ENCODE results near the gene SHOC2. TPM values are rescaled to one million over a fixed set of nuclear protein-coding genes. Genes with fewer than 3 reads are reported as not detected.

SHOC2 gene
- polyA plus RNA-seq (2013, experiment 1 of 4), result 28.6 TPM
- 30.7 TPM for polyA plus RNA-seq (2013, experiment 2 of 4)
- polyA plus RNA-seq (2013, experiment 3 of 4), result 26.9 TPM
- 25.2 TPM for polyA plus RNA-seq (2013, experiment 4 of 4)

GRCh38 chr10:110919349-110919931 is at the start of gene SHOC2:
Gene SHOC2, plus strand, starts transcription at chr10:110919604. Its CDS starts 44,755 bp downstream, at chr10:110964359.
- no peaks in the 10 kb centered on the region for H3K36me3 ChIP-seq (ENCODE audit: control insufficient read depth, insufficient read depth, low read length)
- peaks cover 3% of the 10 kb centered on the region for H3K4me1 ChIP-seq (ENCODE audit: control insufficient read depth, insufficient read depth, low read length)
- no peaks in the 10 kb centered on the region for H3K9me3 ChIP-seq (ENCODE audit: control insufficient read depth, low read length)
- no peaks in the 10 kb centered on the region for H3K27me3 ChIP-seq (ENCODE audit: control insufficient read depth, insufficient read depth, low read length, poor library complexity, severe bottlenecking)
- H3K27ac ChIP-seq (ENCODE audit: insufficient read depth, low read depth, low read length, poor library complexity, severe bottlenecking), result peak within 1 kb of the TSS; percentile 98
- WGBS, 2 experiments, result 0% methylated on average over 49 of the region's 61 CpGs
- peak within 1 kb of the TSS; percentile 96 for H3K4me3 ChIP-seq (ENCODE audit: insufficient read depth, low read depth, low read length)

GRCh38 chr10:110870823-110871297 is 48.5 kb upstream of the SHOC2 start:
- Histone ChIP-seq H3K36me3 (ENCODE audit: control insufficient read depth, insufficient read depth, low read length) (no peaks in the 10 kb centered on the region), H3K27ac (ENCODE audit: insufficient read depth, low read depth, low read length, poor library complexity, severe bottlenecking) (peak overlapping the region; percentile 57), H3K4me1 (ENCODE audit: control insufficient read depth, insufficient read depth, low read length) (peaks cover 13% of the 10 kb centered on the region), H3K4me3 (ENCODE audit: insufficient read depth, low read depth, low read length) (no peak overlapping the region), H3K27me3 (ENCODE audit: control insufficient read depth, insufficient read depth, low read length, poor library complexity, severe bottlenecking) (no peaks in the 10 kb centered on the region), H3K9me3 (ENCODE audit: control insufficient read depth, low read length) (no peaks in the 10 kb centered on the region)
- 82 to 85% methylated on average over 13 of the region's 13 CpGs for WGBS, 2 experiments

- Histone ChIP-seq H3K36me3 (ENCODE audit: control insufficient read depth, insufficient read depth, low read length) (no peaks in the 10 kb centered on the region), H3K4me1 (ENCODE audit: control insufficient read depth, insufficient read depth, low read length) (peaks cover 10% of the 10 kb centered on the region), H3K27ac (ENCODE audit: insufficient read depth, low read depth, low read length, poor library complexity, severe bottlenecking) (peak within 1 kb of the TSS; percentile 96), H3K27me3 (ENCODE audit: control insufficient read depth, insufficient read depth, low read length, poor library complexity, severe bottlenecking) (no peaks in the 10 kb centered on the region), H3K9me3 (ENCODE audit: control insufficient read depth, low read length) (no peaks in the 10 kb centered on the region), H3K4me3 (ENCODE audit: insufficient read depth, low read depth, low read length) (peak within 1 kb of the TSS; percentile 65)
- 3% methylated on average over 47 of the region's 47 CpGs for WGBS, 2 experiments
Observed at GRCh38 chr10:110871298-110872084, 47.9 kb upstream of the SHOC2 start, which contains the start of gene PDCD4. Gene PDCD4, plus strand, starts transcription at chr10:110871928. Its CDS starts 4,100 bp downstream, at chr10:110876028.

- peak overlapping the region; percentile 96 for H3K27ac ChIP-seq (ENCODE audit: insufficient read depth, low read depth, low read length, poor library complexity, severe bottlenecking)
- no peaks in the 10 kb centered on the region for H3K36me3 ChIP-seq (ENCODE audit: control insufficient read depth, insufficient read depth, low read length)
- 0 to 1% methylated on average over 68 to 69 of the region's 70 CpGs for WGBS, 2 experiments
- H3K27me3 ChIP-seq (ENCODE audit: control insufficient read depth, insufficient read depth, low read length, poor library complexity, severe bottlenecking), result no peaks in the 10 kb centered on the region
- H3K9me3 ChIP-seq (ENCODE audit: control insufficient read depth, low read length), result no peaks in the 10 kb centered on the region
- peak overlapping the region; percentile 65 for H3K4me3 ChIP-seq (ENCODE audit: insufficient read depth, low read depth, low read length)
- H3K4me1 ChIP-seq (ENCODE audit: control insufficient read depth, insufficient read depth, low read length), result peaks cover 10% of the 10 kb centered on the region
Observed at GRCh38 chr10:110872145-110872983, 47.0 kb upstream of the SHOC2 start.

GRCh38 chr10:110872984-110873923 is 46.1 kb upstream of the SHOC2 start:
- Histone ChIP-seq H3K36me3 (ENCODE audit: control insufficient read depth, insufficient read depth, low read length) (no peaks in the 10 kb centered on the region), H3K27ac (ENCODE audit: insufficient read depth, low read depth, low read length, poor library complexity, severe bottlenecking) (peak overlapping the region; percentile 96), H3K4me3 (ENCODE audit: insufficient read depth, low read depth, low read length) (peak overlapping the region; percentile 65), H3K9me3 (ENCODE audit: control insufficient read depth, low read length) (no peaks in the 10 kb centered on the region), H3K4me1 (ENCODE audit: control insufficient read depth, insufficient read depth, low read length) (peaks cover 10% of the 10 kb centered on the region), H3K27me3 (ENCODE audit: control insufficient read depth, insufficient read depth, low read length, poor library complexity, severe bottlenecking) (no peaks in the 10 kb centered on the region)
- 45 to 46% methylated on average over 15 to 16 of the region's 16 CpGs for WGBS, 2 experiments

- 90% methylated on average over 1 of the region's 2 CpGs; no CpG with 5 or more reads in 1 of the 2 experiments for WGBS, 2 experiments
- no peaks in the 10 kb centered on the region for H3K27me3 ChIP-seq (ENCODE audit: control insufficient read depth, insufficient read depth, low read length, poor library complexity, severe bottlenecking)
- peaks cover 10% of the 10 kb centered on the region for H3K4me1 ChIP-seq (ENCODE audit: control insufficient read depth, insufficient read depth, low read length)
- no peak overlapping the region for H3K4me3 ChIP-seq (ENCODE audit: insufficient read depth, low read depth, low read length)
- H3K9me3 ChIP-seq (ENCODE audit: control insufficient read depth, low read length), result no peaks in the 10 kb centered on the region
- no peaks in the 10 kb centered on the region for H3K36me3 ChIP-seq (ENCODE audit: control insufficient read depth, insufficient read depth, low read length)
- no peak overlapping the region for H3K27ac ChIP-seq (ENCODE audit: insufficient read depth, low read depth, low read length, poor library complexity, severe bottlenecking)
Observed at GRCh38 chr10:110873951-110874350, 45.5 kb upstream of the SHOC2 start.

GRCh38 chr10:110876000-110876399 is 43.4 kb upstream of the SHOC2 start:
- WGBS, 2 experiments, result 85 to 89% methylated on average over 2 of the region's 2 CpGs
- Histone ChIP-seq H3K4me3 (ENCODE audit: insufficient read depth, low read depth, low read length) (no peak overlapping the region), H3K9me3 (ENCODE audit: control insufficient read depth, low read length) (no peaks in the 10 kb centered on the region), H3K4me1 (ENCODE audit: control insufficient read depth, insufficient read depth, low read length) (peaks cover 2% of the 10 kb centered on the region), H3K36me3 (ENCODE audit: control insufficient read depth, insufficient read depth, low read length) (no peaks in the 10 kb centered on the region), H3K27ac (ENCODE audit: insufficient read depth, low read depth, low read length, poor library complexity, severe bottlenecking) (no peak overlapping the region), H3K27me3 (ENCODE audit: control insufficient read depth, insufficient read depth, low read length, poor library complexity, severe bottlenecking) (no peaks in the 10 kb centered on the region)

GRCh38 chr10:110876788-110877187 is 42.6 kb upstream of the SHOC2 start:
- no peaks in the 10 kb centered on the region for H3K9me3 ChIP-seq (ENCODE audit: control insufficient read depth, low read length)
- H3K27ac ChIP-seq (ENCODE audit: insufficient read depth, low read depth, low read length, poor library complexity, severe bottlenecking), result no peak overlapping the region
- H3K4me1 ChIP-seq (ENCODE audit: control insufficient read depth, insufficient read depth, low read length), result no peaks in the 10 kb centered on the region
- H3K36me3 ChIP-seq (ENCODE audit: control insufficient read depth, insufficient read depth, low read length), result no peaks in the 10 kb centered on the region
- no peaks in the 10 kb centered on the region for H3K27me3 ChIP-seq (ENCODE audit: control insufficient read depth, insufficient read depth, low read length, poor library complexity, severe bottlenecking)
- H3K4me3 ChIP-seq (ENCODE audit: insufficient read depth, low read depth, low read length), result no peak overlapping the region
- no CpG with 5 or more reads among the region's 1 CpG for WGBS, 2 experiments

GRCh38 chr10:110880012-110880411 is 39.4 kb upstream of the SHOC2 start:
- Histone ChIP-seq H3K27me3 (ENCODE audit: control insufficient read depth, insufficient read depth, low read length, poor library complexity, severe bottlenecking) (no peaks in the 10 kb centered on the region), H3K27ac (ENCODE audit: insufficient read depth, low read depth, low read length, poor library complexity, severe bottlenecking) (no peak overlapping the region), H3K36me3 (ENCODE audit: control insufficient read depth, insufficient read depth, low read length) (no peaks in the 10 kb centered on the region), H3K4me1 (ENCODE audit: control insufficient read depth, insufficient read depth, low read length) (no peaks in the 10 kb centered on the region), H3K9me3 (ENCODE audit: control insufficient read depth, low read length) (no peaks in the 10 kb centered on the region), H3K4me3 (ENCODE audit: insufficient read depth, low read depth, low read length) (no peak overlapping the region)
- 91 to 93% methylated on average over 3 of the region's 3 CpGs for WGBS, 2 experiments
